Right atrium auricular region (tissue), 2 donors: ENCODE results near the gene USP22. TPM values are rescaled to one million over a fixed set of nuclear protein-coding genes. Genes with fewer than 3 reads are reported as not detected.

Source experiments
- DNase-seq: peaks from one replicate; pipeline ENCODE4 v3.0.0-alpha.2; 2019; ENCODE audit warnings: low spot score
- H3K27ac ChIP-seq, 2 donors: fragments of 200-600 bp; sonication (generic); 1 replicate in 1 of 2; 2 replicates in 1 of 2; pipeline ENCODE4 v1.5.1; 2016 to 2019
- H3K27me3 ChIP-seq, 2 donors: fragments of 200-600 bp; sonication (generic); one replicate each; pipeline versions ENCODE4 v1.5.1 to v1.6.0; 2017 to 2019
- H3K36me3 ChIP-seq: fragments of 200-600 bp; sonication (generic); one replicate; pipeline ENCODE4 v1.5.1; 2016
- H3K4me1 ChIP-seq, 2 donors: fragments of 200-600 bp; sonication (generic); one replicate each; pipeline versions ENCODE4 v1.5.1 to v1.6.0; 2017 to 2019
- H3K4me3 ChIP-seq, 2 donors: fragments of 200-600 bp; sonication (generic); 1 replicate in 1 of 2; 2 replicates in 1 of 2; pipeline ENCODE4 v1.5.1; 2017 to 2019; ENCODE audit warnings: mild to moderate bottlenecking in 1 of 2, moderate library complexity in 1 of 2
- H3K9me3 ChIP-seq, 2 donors: fragments of 200-600 bp; sonication (generic); one replicate each; pipeline ENCODE4 v1.5.1; 2019
- total RNA-seq, 2 donors: library from RNA; depleted of rRNA; stranded (reverse); fragments of >200 nt; gene quantifications; one replicate each; pipeline ENCODE4 v1.1.0, GENCODE V29; 2016
- TF ChIP-seq, protein P1 (sequence below), 2 donors: fragments of 200-600 bp; sonication (generic); IDR thresholded peaks; one replicate each; pipeline ENCODE4 v1.5.1; 2019; ENCODE audit warnings: antibody characterized with exemption in 2 of 2

USP22 gene
- total RNA-seq, 2 donors from 2014 or later: 151 to 179 TPM

DNA sequence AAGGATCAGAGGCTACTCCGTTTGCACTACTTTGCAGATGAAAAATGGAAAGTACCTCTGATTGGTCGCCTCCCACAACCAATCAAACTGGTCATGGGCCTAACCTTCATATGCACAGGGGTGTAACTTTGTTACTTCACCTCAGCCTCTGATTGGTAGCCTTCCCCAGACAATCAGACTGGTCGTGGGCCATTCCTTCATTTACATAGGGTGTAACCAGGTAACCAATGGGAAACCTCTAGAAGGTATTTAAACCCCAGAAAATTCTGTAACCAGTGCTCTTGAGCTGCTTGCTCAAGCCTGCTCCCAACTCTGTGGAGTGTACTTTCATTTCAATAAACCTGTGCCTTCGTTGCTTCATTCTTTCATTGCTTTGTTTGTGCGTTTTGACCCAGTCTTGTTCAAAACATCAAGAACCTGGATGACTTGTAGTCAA lies 39.2 kb upstream of the USP22 start:
- no peak for DNase-seq

DNA sequence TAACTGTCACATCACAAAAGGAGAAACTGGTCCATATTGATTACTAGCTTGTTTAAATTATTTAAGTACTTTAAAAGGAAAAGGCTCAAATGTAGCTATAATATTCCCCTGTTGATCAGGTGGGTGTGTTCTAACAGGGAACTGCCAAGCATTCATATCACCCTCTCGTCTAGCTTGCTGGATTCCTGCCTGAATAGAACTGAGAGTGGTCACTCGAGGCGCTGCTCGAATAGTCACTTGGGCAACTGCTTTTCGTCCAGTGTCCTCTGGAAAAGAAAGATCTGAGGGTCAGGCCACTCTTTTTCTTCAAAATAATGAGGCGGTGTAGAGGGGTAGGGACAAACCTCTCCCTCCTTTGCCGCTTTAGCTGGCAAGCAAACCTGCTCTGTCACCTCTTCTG lies 36.4 kb upstream of the USP22 start:
- TF ChIP-seq, protein P1, sequence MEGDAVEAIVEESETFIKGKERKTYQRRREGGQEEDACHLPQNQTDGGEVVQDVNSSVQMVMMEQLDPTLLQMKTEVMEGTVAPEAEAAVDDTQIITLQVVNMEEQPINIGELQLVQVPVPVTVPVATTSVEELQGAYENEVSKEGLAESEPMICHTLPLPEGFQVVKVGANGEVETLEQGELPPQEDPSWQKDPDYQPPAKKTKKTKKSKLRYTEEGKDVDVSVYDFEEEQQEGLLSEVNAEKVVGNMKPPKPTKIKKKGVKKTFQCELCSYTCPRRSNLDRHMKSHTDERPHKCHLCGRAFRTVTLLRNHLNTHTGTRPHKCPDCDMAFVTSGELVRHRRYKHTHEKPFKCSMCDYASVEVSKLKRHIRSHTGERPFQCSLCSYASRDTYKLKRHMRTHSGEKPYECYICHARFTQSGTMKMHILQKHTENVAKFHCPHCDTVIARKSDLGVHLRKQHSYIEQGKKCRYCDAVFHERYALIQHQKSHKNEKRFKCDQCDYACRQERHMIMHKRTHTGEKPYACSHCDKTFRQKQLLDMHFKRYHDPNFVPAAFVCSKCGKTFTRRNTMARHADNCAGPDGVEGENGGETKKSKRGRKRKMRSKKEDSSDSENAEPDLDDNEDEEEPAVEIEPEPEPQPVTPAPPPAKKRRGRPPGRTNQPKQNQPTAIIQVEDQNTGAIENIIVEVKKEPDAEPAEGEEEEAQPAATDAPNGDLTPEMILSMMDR (IDR thresholded peaks at IDR 0.05): no peak

More for the DNA sequence above, 39.2 kb upstream of the USP22 start:
- no peak overlapping the region for H3K27ac ChIP-seq
- no peaks in the 10 kb centered on the region for H3K4me1 ChIP-seq
- TF ChIP-seq, protein P1 (IDR thresholded peaks at IDR 0.05): no peak
- no peaks in the 10 kb centered on the region for H3K36me3 ChIP-seq
- no peaks in the 10 kb centered on the region for H3K9me3 ChIP-seq
- H3K27me3 ChIP-seq: no peaks in the 10 kb centered on the region
- no peak overlapping the region for H3K4me3 ChIP-seq

DNA sequence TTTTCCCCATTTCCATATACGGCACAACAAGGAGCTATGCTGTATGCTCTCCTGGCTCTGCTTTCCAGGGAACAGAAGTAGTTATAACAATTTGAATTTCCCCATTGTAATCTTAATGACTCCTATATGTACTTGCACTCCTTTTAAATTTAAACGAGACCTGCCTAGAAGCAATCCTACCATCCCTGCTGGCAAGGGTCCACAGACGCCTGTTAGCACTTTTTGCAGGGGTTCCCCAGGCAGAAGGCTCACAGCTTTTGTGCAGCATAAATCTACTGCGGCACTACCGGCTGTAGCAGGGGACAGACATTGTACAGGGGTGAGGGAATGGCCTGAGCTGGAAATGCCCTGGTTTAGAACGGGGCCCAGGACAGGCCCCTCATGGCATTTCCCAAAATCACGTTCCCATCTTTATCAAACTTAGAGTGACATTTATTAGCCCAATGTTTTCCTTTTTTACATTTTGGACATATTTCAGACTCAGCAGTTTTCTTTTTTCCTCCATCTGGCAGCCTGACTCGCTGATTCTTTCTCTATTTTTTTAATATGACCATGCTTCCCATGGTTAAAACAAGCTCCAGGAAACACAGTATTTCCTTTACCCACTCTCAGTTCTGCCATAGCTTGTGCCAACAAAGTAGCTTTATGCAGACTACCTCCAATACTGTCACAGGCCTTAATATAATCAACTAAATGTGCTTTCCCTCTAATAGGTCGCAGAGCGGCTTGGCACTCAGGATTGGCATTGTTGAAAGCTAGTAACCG lies 35.4 kb upstream of the USP22 start:
- no peak for DNase-seq

More for the DNA sequence above, 36.4 kb upstream of the USP22 start:
- Histone ChIP-seq H3K4me1 (peaks cover 0 to 14% of the 10 kb centered on the region in 2 donors), H3K27ac (no peak overlapping the region), H3K27me3 (no peaks in the 10 kb centered on the region), H3K36me3 (no peaks in the 10 kb centered on the region), H3K4me3 (no peak overlapping the region), H3K9me3 (no peaks in the 10 kb centered on the region)
- DNase-seq: no peak

DNA sequence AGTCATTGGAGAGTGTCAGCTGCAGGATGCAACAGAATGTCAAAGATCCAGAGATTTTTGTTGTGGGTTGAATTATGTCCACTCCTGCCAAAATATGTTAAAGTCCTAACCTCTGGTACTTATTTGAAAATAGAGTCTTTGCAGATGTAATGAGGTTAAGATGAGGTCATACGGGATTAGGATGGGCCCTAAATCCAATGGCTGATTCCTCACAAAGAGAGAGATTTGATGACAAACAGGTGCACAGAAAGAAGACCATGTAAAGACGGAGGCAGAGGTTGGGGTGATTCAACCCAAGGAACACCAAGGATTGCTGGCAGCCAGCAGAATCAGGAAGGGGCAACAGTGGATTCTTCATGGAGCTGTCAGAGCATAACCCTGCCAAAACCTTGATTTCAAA lies 34.5 kb upstream of the USP22 start:
- Histone ChIP-seq H3K9me3 (no peaks in the 10 kb centered on the region), H3K36me3 (no peaks in the 10 kb centered on the region), H3K4me1 (peaks cover 0 to 14% of the 10 kb centered on the region in 2 donors), H3K27me3 (no peaks in the 10 kb centered on the region), H3K4me3 (no peak overlapping the region), H3K27ac (no peak overlapping the region)
- TF ChIP-seq, protein P1 (IDR thresholded peaks at IDR 0.05): no peak
- DNase-seq: no peak

More for the DNA sequence above, 35.4 kb upstream of the USP22 start:
- Histone ChIP-seq H3K4me3 (no peak overlapping the region), H3K4me1 (peaks cover 0 to 14% of the 10 kb centered on the region in 2 donors), H3K27ac (no peak overlapping the region), H3K36me3 (no peaks in the 10 kb centered on the region), H3K9me3 (no peaks in the 10 kb centered on the region), H3K27me3 (no peaks in the 10 kb centered on the region)
- TF ChIP-seq, protein P1 (IDR thresholded peaks at IDR 0.05): no peak

DNA sequence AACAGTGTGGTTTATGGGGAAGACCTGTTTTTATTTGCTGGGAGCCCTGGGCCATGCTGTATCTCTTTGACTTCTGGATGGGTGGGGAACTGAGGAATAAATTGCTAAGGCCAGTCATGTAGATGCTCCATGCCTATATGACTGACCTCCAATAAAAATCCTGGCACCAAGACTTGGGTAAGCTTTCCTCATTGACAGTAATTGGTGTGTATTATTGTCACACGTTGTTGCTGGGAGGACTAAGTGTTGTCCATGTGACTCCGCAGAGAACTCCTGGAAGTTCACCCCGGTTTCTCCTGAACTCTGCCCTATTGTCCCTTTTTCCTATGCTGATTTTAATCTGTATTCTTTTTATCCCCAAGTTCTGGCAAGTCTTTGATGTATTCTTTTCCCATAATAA lies 33.4 kb upstream of the USP22 start:
- H3K27me3 ChIP-seq: no peaks in the 10 kb centered on the region
- DNase-seq: no peak
- no peak overlapping the region for H3K4me3 ChIP-seq
- no peaks in the 10 kb centered on the region for H3K9me3 ChIP-seq
- no peak overlapping the region for H3K27ac ChIP-seq
- H3K36me3 ChIP-seq: no peaks in the 10 kb centered on the region
- H3K4me1 ChIP-seq: peaks cover 0 to 14% of the 10 kb centered on the region in 2 donors
- TF ChIP-seq, protein P1 (IDR thresholded peaks at IDR 0.05): no peak
